ENCODE results near the gene JMJD6. TPM values are rescaled to one million over a fixed set of nuclear protein-coding genes. Genes with fewer than 3 reads are reported as not detected.

JMJD6 gene
- total and polyA plus RNA-seq, 2 of the 8 experiments (the other 6 are each of a cell fraction or from before 2014, with no cell fraction given): 8.6 to 18.6 TPM

DNA sequence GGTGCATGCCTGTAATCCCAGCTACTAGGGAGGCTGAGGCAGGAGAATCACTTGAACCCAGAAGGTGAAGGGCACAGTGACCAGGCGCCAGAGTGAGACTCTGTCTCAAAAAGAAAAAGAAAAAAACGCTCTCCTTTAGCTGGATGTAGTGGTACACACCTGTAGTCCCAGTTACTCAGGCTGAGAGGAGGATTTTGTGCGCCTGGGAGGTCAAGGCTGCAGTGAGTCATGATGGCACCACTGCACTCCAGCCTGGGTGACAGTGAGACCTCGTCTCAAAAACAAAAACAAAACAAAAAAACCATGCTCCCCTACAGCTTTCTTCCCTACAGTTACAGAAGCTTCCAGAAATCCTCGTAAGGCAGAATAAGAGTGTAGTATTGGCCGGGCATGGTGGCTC is 49.8 kb downstream of the JMJD6 start:
- Histone ChIP-seq H4K20me1 (replicated peaks in 1 of 2; ENCODE audit: control insufficient read depth in 1 of 2, insufficient read depth in 2 of 2, low read length in 2 of 2) (peaks cover 0 to 2% of the 10 kb centered on the region in 2 experiments), H2BK20ac (ENCODE audit: low read length) (no peak overlapping the region), H2AK5ac (ENCODE audit: low read depth, low read length) (no peak overlapping the region), H3K56ac (replicated peaks; ENCODE audit: insufficient read length, low read depth, low read length) (no peak overlapping the region), H3K79me1 (ENCODE audit: low read depth, low read length) (no peaks in the 10 kb centered on the region), H3K23ac (ENCODE audit: insufficient read length) (no peak overlapping the region), H3K9ac (replicated peaks in 1 of 4; ENCODE audit: extremely low read depth in 1 of 4, low read depth in 3 of 4, low read length in 3 of 4) (no peak overlapping the region), H2BK12ac (ENCODE audit: low read depth, low read length) (no peak overlapping the region), H4K8ac (ENCODE audit: extremely low read depth, insufficient read depth, low read length) (no peak overlapping the region), H3K18ac (ENCODE audit: extremely low read depth, low read length) (no peak overlapping the region), H3K4ac (replicated peaks; ENCODE audit: insufficient read length, low read depth, low read length) (no peak overlapping the region), H3K27me3 (replicated peaks in 1 of 4; ENCODE audit: control insufficient read depth in 3 of 4, extremely low read depth in 1 of 4, insufficient read depth in 3 of 4, low read length in 3 of 4) (no peaks in the 10 kb centered on the region), H2BK120ac (replicated peaks; ENCODE audit: low read depth, low read length) (no peak overlapping the region), H4K91ac (replicated peaks; ENCODE audit: insufficient read length, low read length) (no peak overlapping the region), H4K5ac (ENCODE audit: insufficient read length, low read depth, low read length) (no peak overlapping the region), H2BK15ac (ENCODE audit: low read length) (no peak overlapping the region), H3K4me3 (ENCODE audit: extremely low read depth in 1 of 4, insufficient read depth in 2 of 4, low read depth in 3 of 4, low read length in 4 of 4) (no peak overlapping the region), H2BK5ac (ENCODE audit: low read depth, low read length) (no peak overlapping the region), H3K14ac (ENCODE audit: insufficient read length) (no peak overlapping the region), H3K4me1 (replicated peaks in 1 of 4; ENCODE audit: control insufficient read depth in 3 of 4, insufficient read depth in 4 of 4, low read length in 3 of 4) (peaks cover 0 to 7% (median 4%) of the 10 kb centered on the region in 4 experiments; a peak in 5 of 7 replicates), H3K36me3 (ENCODE audit: control insufficient read depth in 2 of 4, insufficient read depth in 4 of 4, low read length in 3 of 4) (no peaks in the 10 kb centered on the region), H3K4me2 (ENCODE audit: insufficient read depth in 1 of 2, low read depth in 2 of 2, low read length in 2 of 2) (no peak overlapping the region), H3K9me3 (ENCODE audit: insufficient read depth in 2 of 2, low read depth in 1 of 2, low read length in 1 of 2) (no peaks in the 10 kb centered on the region), H2AFZ (ENCODE audit: low read length) (no peak overlapping the region), H3K23me2 (ENCODE audit: low read depth, low read length) (peaks cover 6% of the 10 kb centered on the region), H3K79me2 (ENCODE audit: control insufficient read depth in 1 of 2, insufficient read depth in 2 of 2, low read length in 2 of 2) (no peaks in the 10 kb centered on the region), H3K27ac (ENCODE audit: low read depth, low read length) (no peak overlapping the region)
- WGBS, 2 experiments (ENCODE audit: extremely low coverage in 1 of 2, insufficient coverage in 1 of 2, insufficient read length in 1 of 2, insufficient replicate concordance in 2 of 2, low coverage in 1 of 2, low lambda C conversion rate in 2 of 2, missing lambda C conversion rate in 1 of 2): 75% methylated on average over 6 of the region's 6 CpGs; no CpG with 5 or more reads in 1 of the 2 experiments
- ChIA-PET POLR2A (ENCODE audit: partially characterized antibody) (no interaction called here), CTCF (ENCODE audit: partially characterized antibody) (interaction anchor here (1.1 to 1.6 kb wide), 5 partner anchors 9 to 218 kb away, joined by 3 to 4 read pairs (median 3); no protein-coding TSS in a partner anchor)
- TF ChIP-seq HDAC6 (IDR thresholded peaks at IDR 0.05; ENCODE audit: low read depth, low read length): no peak
- no peak for TF ChIP-seq RXRA (IDR thresholded peaks at IDR 0.05; ENCODE audit: insufficient read depth, low read depth, low read length)
- TF ChIP-seq EGR1 (IDR thresholded peaks at IDR 0.05; ENCODE audit: borderline replicate concordance, low read depth, low read length): no peak
- TF ChIP-seq, protein P1, sequence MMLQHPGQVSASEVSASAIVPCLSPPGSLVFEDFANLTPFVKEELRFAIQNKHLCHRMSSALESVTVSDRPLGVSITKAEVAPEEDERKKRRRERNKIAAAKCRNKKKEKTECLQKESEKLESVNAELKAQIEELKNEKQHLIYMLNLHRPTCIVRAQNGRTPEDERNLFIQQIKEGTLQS (IDR thresholded peaks at IDR 0.05; ENCODE audit: insufficient read depth, low read depth, low read length): no peak
- no peak for FAIRE-seq
- DNase-seq (ENCODE audit: low read depth in 1 of 2, low spot score in 2 of 2): no peak

Measured in H1 (cell line).